Breast epithelium (tissue), 3 donors: ENCODE measurements around the gene AP5S1.

Source experiments
- CTCF ChIP-seq, 3 donors: fragments of 450-650 bp; IDR thresholded peaks; one replicate each; pipeline ENCODE4 v1.5.1; 2016 to 2017; ENCODE audit warnings: antibody characterized with exemption in 3 of 3, mild to moderate bottlenecking in 3 of 3, moderate library complexity in 3 of 3
- POLR2AphosphoS5 ChIP-seq, 3 donors: sonication (generic); formaldehyde crosslinking; IDR thresholded peaks; one replicate each; pipeline ENCODE4 v1.6.1; 2017; ENCODE audit warnings: antibody characterized with exemption in 3 of 3

- TF ChIP-seq CTCF (IDR thresholded peaks at IDR 0.05) (no peak), POLR2AphosphoS5 (IDR thresholded peaks at IDR 0.05) (no peak)
These were observed 6.3 kb upstream of the AP5S1 start for GRCh38 chr20:3813848-3814581.
